Measurements from ENCODE around the gene TMEM139. TPM values are rescaled to one million over a fixed set of nuclear protein-coding genes. Genes with fewer than 3 reads are reported as not detected.

Gene TMEM139
- total RNA-seq, 1 experiment from 2014 or later: 0.85 TPM

DNA sequence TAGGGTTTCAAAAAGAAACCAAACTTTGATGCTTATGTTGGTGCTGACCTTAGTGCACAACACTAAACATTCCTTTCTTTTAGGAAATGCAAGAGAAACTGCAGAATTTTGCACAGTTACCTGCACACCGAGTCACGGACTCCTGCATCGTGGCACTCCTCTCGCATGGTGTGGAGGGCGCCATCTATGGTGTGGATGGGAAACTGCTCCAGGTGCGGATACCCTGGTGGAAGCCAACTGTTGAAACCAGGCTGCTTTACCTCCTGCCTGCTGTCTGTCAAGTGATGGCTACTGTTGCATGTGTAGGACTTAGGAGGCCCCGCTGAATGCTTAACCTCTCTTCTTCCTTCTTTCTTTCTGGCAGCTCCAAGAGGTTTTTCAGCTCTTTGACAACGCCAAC, 15.1 kb downstream of the TMEM139 start:
- Histone ChIP-seq H2BK20ac (ENCODE audit: low read depth, low read length, poor library complexity, severe bottlenecking) (no peak overlapping the region), H3K18ac (ENCODE audit: insufficient read length, low read depth, low read length) (no peak overlapping the region), H3K79me1 (ENCODE audit: insufficient read depth, low read depth, low read length, poor library complexity, severe bottlenecking) (no peaks in the 10 kb centered on the region), H3K9me3 (ENCODE audit: control insufficient read depth, low read depth, low read length) (no peaks in the 10 kb centered on the region), H2AFZ (ENCODE audit: low read length) (no peak overlapping the region), H3K56ac (ENCODE audit: insufficient read length, low read depth, low read length) (no peak overlapping the region), H3K14ac (ENCODE audit: insufficient read depth, low read length) (no peak overlapping the region), H3K27me3 (ENCODE audit: insufficient read depth, low read length) (no peaks in the 10 kb centered on the region), H3K4me2 (ENCODE audit: insufficient read depth, insufficient read length, low read length) (no peak overlapping the region), H4K5ac (ENCODE audit: insufficient read length, low read depth, low read length) (no peak overlapping the region), H3K4ac (ENCODE audit: low read depth, low read length) (no peak overlapping the region), H2AK5ac (ENCODE audit: insufficient read length, low read length) (no peak overlapping the region), H3K79me2 (ENCODE audit: insufficient read depth, low read length) (0 out of 2 replicates have a peak, but pooled peaks cover 2% of the 10 kb centered on the region), H2BK15ac (ENCODE audit: low read depth, low read length) (no peak overlapping the region), H3K9ac (ENCODE audit: extremely low read depth, insufficient read length, low read length) (no peak overlapping the region), H3K4me1 (ENCODE audit: insufficient read depth, low read length) (no peaks in the 10 kb centered on the region), H2BK5ac (ENCODE audit: insufficient read length, low read length) (no peak overlapping the region), H3T11ph (ENCODE audit: low read length) (no peak overlapping the region), H4K20me1 (ENCODE audit: control insufficient read depth, insufficient read depth, insufficient read length) (no peaks in the 10 kb centered on the region), H3K27ac (ENCODE audit: insufficient read length, low read depth, low read length) (no peak overlapping the region), H4K8ac (replicated peaks; ENCODE audit: insufficient read length, low read depth, low read length) (no peak overlapping the region), H3K23me2 (ENCODE audit: insufficient read length, low read depth, low read length, poor library complexity, severe bottlenecking) (no peaks in the 10 kb centered on the region), H2BK12ac (ENCODE audit: insufficient read length, low read depth, low read length) (no peak overlapping the region), H3K23ac (ENCODE audit: insufficient read length, low read depth, low read length) (no peak overlapping the region), H4K91ac (ENCODE audit: insufficient read length, low read depth, low read length) (no peak overlapping the region), H2BK120ac (ENCODE audit: low read depth, low read length, poor library complexity, severe bottlenecking) (no peak overlapping the region)
- no peaks in the 10 kb centered on the region; the same call in 1 of the 2 replicates for H3K27me3 Mint-ChIP-seq (ENCODE audit: low read depth)
- H3K36me3 Mint-ChIP-seq (ENCODE audit: insufficient read depth in 1 of 3, low read depth in 3 of 3): peaks cover 69 to 94% (median 93%) of the 10 kb centered on the region in 3 experiments
- TF ChIP-seq, protein P1, sequence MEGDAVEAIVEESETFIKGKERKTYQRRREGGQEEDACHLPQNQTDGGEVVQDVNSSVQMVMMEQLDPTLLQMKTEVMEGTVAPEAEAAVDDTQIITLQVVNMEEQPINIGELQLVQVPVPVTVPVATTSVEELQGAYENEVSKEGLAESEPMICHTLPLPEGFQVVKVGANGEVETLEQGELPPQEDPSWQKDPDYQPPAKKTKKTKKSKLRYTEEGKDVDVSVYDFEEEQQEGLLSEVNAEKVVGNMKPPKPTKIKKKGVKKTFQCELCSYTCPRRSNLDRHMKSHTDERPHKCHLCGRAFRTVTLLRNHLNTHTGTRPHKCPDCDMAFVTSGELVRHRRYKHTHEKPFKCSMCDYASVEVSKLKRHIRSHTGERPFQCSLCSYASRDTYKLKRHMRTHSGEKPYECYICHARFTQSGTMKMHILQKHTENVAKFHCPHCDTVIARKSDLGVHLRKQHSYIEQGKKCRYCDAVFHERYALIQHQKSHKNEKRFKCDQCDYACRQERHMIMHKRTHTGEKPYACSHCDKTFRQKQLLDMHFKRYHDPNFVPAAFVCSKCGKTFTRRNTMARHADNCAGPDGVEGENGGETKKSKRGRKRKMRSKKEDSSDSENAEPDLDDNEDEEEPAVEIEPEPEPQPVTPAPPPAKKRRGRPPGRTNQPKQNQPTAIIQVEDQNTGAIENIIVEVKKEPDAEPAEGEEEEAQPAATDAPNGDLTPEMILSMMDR (conservative IDR thresholded peaks at IDR 0.05): peak; percentile 82
- no CpG with 5 or more reads among the region's 8 CpGs for WGBS (ENCODE audit: extremely low coverage, insufficient read length, low lambda C conversion rate)
- peak; percentile 57 for DNase-seq
- H3K4me3 Mint-ChIP-seq: no peak overlapping the region
- H3K4me1 Mint-ChIP-seq: no peaks in the 10 kb centered on the region
- no peak overlapping the region for H3K27ac Mint-ChIP-seq
- H3K9me3 Mint-ChIP-seq: no peaks in the 10 kb centered on the region
